Measurements from ENCODE around the gene ALG3.

- TF ChIP-seq CTCF (IDR thresholded peaks at IDR 0.05; ENCODE audit: insufficient read depth, low read depth, low read length) (no peak), EZH2 (IDR thresholded peaks at IDR 0.05; ENCODE audit: insufficient read depth, low read length) (no peak)
Measured at GRCh38 chr3:184196536-184196935, 52.2 kb downstream of the ALG3 start.

All from astrocyte (in vitro differentiated cells and primary cell).